HG02759 (cell line): ENCODE measurements around the gene ATOSA.

ENCODE experiments used
- ATAC-seq: cut with Tn5 transposase; IDR thresholded peaks from one replicate; pipeline ENCODE4 v1.9.1; 2021; ENCODE audit warnings: mild to moderate bottlenecking, moderate library complexity; ENCODE audit not compliant: unreplicated experiment

The ATOSA gene

GRCh38 chr15:52689562-52689961, 10.4 kb upstream of the ATOSA start:
- no peak for ATAC-seq

- ATAC-seq, result peak; percentile 39
Measured at GRCh38 chr15:52683580-52683979, 4.4 kb upstream of the ATOSA start.

- ATAC-seq, result no peak
Measured at GRCh38 chr15:52682781-52683180, 3.6 kb upstream of the ATOSA start.

- no peak for ATAC-seq
Measured at GRCh38 chr15:52682200-52682599, 3.0 kb upstream of the ATOSA start.

- no peak for ATAC-seq
Measured at GRCh38 chr15:52681441-52681840, 2.3 kb upstream of the ATOSA start.

GRCh38 chr15:52680761-52681160, 1.6 kb upstream of the ATOSA start:
- ATAC-seq, result no peak

GRCh38 chr15:52680041-52680391, 828 bp upstream of the ATOSA start:
- no peak for ATAC-seq

GRCh38 chr15:52678468-52679231, 538 bp downstream of the ATOSA start:
- peak; percentile 18 for ATAC-seq

GRCh38 chr15:52677593-52678467, 1.4 kb downstream of the ATOSA start:
- peak; percentile 31 for ATAC-seq

GRCh38 chr15:52674831-52675230, 4.4 kb downstream of the ATOSA start:
- no peak for ATAC-seq

- ATAC-seq, result no peak
Measured at GRCh38 chr15:52673734-52674133, 5.5 kb downstream of the ATOSA start.

- ATAC-seq, result no peak
Measured at GRCh38 chr15:52673312-52673711, 5.9 kb downstream of the ATOSA start.

GRCh38 chr15:52672661-52673060, 6.5 kb downstream of the ATOSA start:
- no peak for ATAC-seq

- no peak for ATAC-seq
Measured at GRCh38 chr15:52670087-52670486, 9.1 kb downstream of the ATOSA start.

GRCh38 chr15:52668133-52668532, 11.1 kb downstream of the ATOSA start:
- no peak for ATAC-seq

GRCh38 chr15:52667597-52667996, 11.6 kb downstream of the ATOSA start:
- peak; percentile 94 for ATAC-seq

- ATAC-seq, result no peak
Measured at GRCh38 chr15:52663536-52664294, 15.5 kb downstream of the ATOSA start.

GRCh38 chr15:52661909-52662308, 17.3 kb downstream of the ATOSA start:
- no peak for ATAC-seq

- no peak for ATAC-seq
Measured at GRCh38 chr15:52660192-52660591, 19.0 kb downstream of the ATOSA start.

- peak; percentile 94 for ATAC-seq
Measured at GRCh38 chr15:52658955-52659354, 20.2 kb downstream of the ATOSA start.

GRCh38 chr15:52657338-52657737, 21.9 kb downstream of the ATOSA start:
- no peak for ATAC-seq
